Measurements from ENCODE around the gene FLACC1. TPM values are rescaled to one million over a fixed set of nuclear protein-coding genes. Genes with fewer than 3 reads are reported as not detected.
"Not testable (repeated sequence)": the region's sequence is repeated elsewhere in the genome, so short reads cannot be mapped to it uniquely, and the experiment has no call there.

FLACC1 gene
- total RNA-seq, 1 donor from 2014 or later = 1.4 TPM

GRCh38 chr2:201249889-201250288, 107.3 kb downstream of the FLACC1 start:
- Mint-ChIP-seq H3K36me3 (no peaks in the 10 kb centered on the region), H3K9me3 (peaks cover 4% of the 10 kb centered on the region), H3K27me3 (peaks cover 7% of the 10 kb centered on the region), H3K27ac (no peak overlapping the region), H3K4me1 (ENCODE audit: unreplicated experiment) (no peaks in the 10 kb centered on the region), H3K4me3 (no peak overlapping the region)
- TF ChIP-seq CTCF (conservative IDR thresholded peaks at IDR 0.05) = no peak
- no peak for DNase-seq (ENCODE audit: extremely low spot score, unreplicated experiment)

DNA sequence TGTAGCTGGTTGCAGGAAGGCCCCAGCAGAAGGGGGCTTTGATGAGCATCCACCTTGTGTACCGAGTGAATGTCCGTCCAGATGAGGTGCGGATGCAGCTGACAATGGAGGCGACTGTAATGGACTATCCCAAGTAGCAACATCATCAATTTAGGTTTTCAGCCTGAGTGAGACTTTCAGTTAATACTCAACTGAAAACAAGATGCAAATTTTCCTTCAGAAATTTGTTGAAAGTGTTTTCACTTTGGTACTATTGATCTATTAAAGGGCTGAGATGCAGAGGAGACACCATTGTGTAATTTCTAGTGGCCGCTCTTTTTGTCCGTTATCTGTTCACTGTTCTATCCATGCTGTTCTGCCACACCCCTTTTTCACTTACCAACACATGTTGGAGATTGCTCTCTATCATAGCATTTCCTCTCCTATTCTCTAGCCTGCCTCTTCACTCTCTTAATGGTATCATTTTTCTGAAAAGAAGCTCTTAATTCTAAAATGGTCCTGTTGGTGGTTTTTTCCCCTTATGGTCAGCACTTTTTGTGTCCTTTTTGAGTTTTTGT, 108.8 kb downstream of the FLACC1 start:
- no peak for TF ChIP-seq CTCF (conservative IDR thresholded peaks at IDR 0.05)
- H3K4me3 Mint-ChIP-seq = no peak overlapping the region
- no peaks in the 10 kb centered on the region for H3K36me3 Mint-ChIP-seq
- H3K4me1 Mint-ChIP-seq (ENCODE audit: unreplicated experiment) = no peaks in the 10 kb centered on the region
- H3K9me3 Mint-ChIP-seq = peaks cover 4% of the 10 kb centered on the region
- H3K27me3 Mint-ChIP-seq = peaks cover 7% of the 10 kb centered on the region
- no peak for DNase-seq (ENCODE audit: extremely low spot score, unreplicated experiment)
- H3K27ac Mint-ChIP-seq = no peak overlapping the region

DNA sequence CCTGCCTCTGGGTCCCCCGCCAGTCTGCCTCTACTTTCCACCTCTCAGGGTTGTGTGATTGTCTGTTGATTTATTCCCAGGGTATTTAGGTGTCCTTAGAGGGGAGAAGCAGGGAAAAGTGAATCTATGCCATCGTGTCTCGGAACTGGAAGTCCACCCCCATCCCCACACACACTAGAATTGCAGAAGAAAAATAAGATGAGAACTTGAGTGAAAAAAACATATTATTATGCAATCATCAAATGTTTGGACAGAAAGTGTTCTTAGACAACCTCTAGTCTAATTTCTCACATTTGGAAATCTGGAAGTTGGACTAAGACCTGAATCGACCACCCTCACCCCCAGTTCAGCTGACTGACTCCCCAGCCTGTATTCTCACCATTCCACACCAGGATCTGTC, 110.9 kb downstream of the FLACC1 start:
- H3K27ac Mint-ChIP-seq = no peak overlapping the region
- H3K4me3 Mint-ChIP-seq = no peak overlapping the region
- H3K27me3 Mint-ChIP-seq = peaks cover 4% of the 10 kb centered on the region
- no peaks in the 10 kb centered on the region for H3K4me1 Mint-ChIP-seq (ENCODE audit: unreplicated experiment)
- TF ChIP-seq CTCF (conservative IDR thresholded peaks at IDR 0.05) = no peak
- DNase-seq (ENCODE audit: extremely low spot score, unreplicated experiment) = peak; percentile 24
- no peaks in the 10 kb centered on the region for H3K36me3 Mint-ChIP-seq
- peaks cover 4% of the 10 kb centered on the region for H3K9me3 Mint-ChIP-seq

DNA sequence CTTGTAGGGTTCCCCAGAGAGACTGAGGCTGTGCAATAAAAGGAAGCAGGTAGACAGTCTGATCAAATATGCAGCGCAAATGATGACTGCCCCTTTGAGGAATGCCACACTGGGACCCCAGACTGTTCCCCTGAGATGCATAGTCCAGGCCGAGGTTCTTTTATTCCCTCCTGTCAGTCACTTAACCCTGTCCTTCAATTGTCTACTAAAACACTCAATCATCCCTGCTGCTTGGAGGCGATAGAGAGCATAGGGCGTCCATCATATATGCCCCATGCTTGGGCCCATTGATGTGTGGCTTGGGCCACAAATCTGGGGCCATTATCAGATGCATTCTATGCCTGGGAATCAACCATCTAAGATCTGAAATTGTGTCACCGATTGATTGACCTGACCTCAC, 112.3 kb downstream of the FLACC1 start:
- H3K4me1 Mint-ChIP-seq (ENCODE audit: unreplicated experiment) = no peaks in the 10 kb centered on the region
- H3K9me3 Mint-ChIP-seq = no peaks in the 10 kb centered on the region
- TF ChIP-seq CTCF (conservative IDR thresholded peaks at IDR 0.05) = no peak
- H3K36me3 Mint-ChIP-seq = no peaks in the 10 kb centered on the region
- peak; percentile 15 for DNase-seq (ENCODE audit: extremely low spot score, unreplicated experiment)
- H3K27ac Mint-ChIP-seq = no peak overlapping the region
- no peak overlapping the region for H3K4me3 Mint-ChIP-seq
- peaks cover under 1% of the 10 kb centered on the region for H3K27me3 Mint-ChIP-seq

GRCh38 chr2:201242571-201243277, 114.4 kb downstream of the FLACC1 start:
- Mint-ChIP-seq H3K4me1 (ENCODE audit: unreplicated experiment) (no peaks in the 10 kb centered on the region), H3K4me3 (no peak overlapping the region), H3K9me3 (no peaks in the 10 kb centered on the region), H3K36me3 (no peaks in the 10 kb centered on the region), H3K27ac (no peak overlapping the region), H3K27me3 (no peaks in the 10 kb centered on the region)
- TF ChIP-seq CTCF (conservative IDR thresholded peaks at IDR 0.05) = no peak
- DNase-seq (ENCODE audit: extremely low spot score, unreplicated experiment) = no peak

- not testable (repeated sequence) for H3K27me3 Mint-ChIP-seq; H3K9me3 Mint-ChIP-seq; H3K4me3 Mint-ChIP-seq; H3K4me1 Mint-ChIP-seq (ENCODE audit: unreplicated experiment); H3K36me3 Mint-ChIP-seq; H3K27ac Mint-ChIP-seq; DNase-seq (ENCODE audit: extremely low spot score, unreplicated experiment)
Measured at GRCh38 chr2:201239167-201239935, 117.8 kb downstream of the FLACC1 start.
